K562 (cell line): ENCODE results near the gene CCDC201. TPM values are rescaled to one million over a fixed set of nuclear protein-coding genes. Genes with fewer than 3 reads are reported as not detected.

Experiments used
- ATAC-seq: fragments of 200-7000 bp; cut with Tn5 transposase; 3 replicates; pipeline ENCODE4 v1.9.1; 2020; ENCODE audit warnings: moderate library complexity
- BruUV-seq: library from RNA; stranded (reverse); fragments of 400-500 nt; replicated peaks from 2 replicates; lab custom pipeline; 2021; lab: Mats Ljungman, UMichigan
- CTCF ChIA-PET: fragments of 300-600 bp; formaldehyde crosslinking; extraction: SDS; loops from one replicate; lab custom pipeline; 2021; ENCODE audit warnings: low intra/inter-chr PET ratio; lab: Yijun Ruan, JAX
- POLR2A ChIA-PET: fragments of 300-600, 350-650 bp; sonication (Branson Sonifier 250); formaldehyde crosslinking; extraction: SDS; loops from one replicate; lab custom pipeline; 2021; ENCODE audit warnings: antibody characterized with exemption, inconsistent platforms; lab: Yijun Ruan, JAX
- DNase-seq, 4 experiments: peaks; one replicate each; pipeline versions ENCODE4 v3.0.0 to v3.0.0-alpha.2; 2011 to 2018; ENCODE audit warnings: low spot score in 3 of 4, mixed read lengths in 3 of 4; ENCODE audit errors: extremely low read depth in 1 of 4
- FAIRE-seq: peaks from 2 replicates; lab custom pipeline; 2011; peaks lifted over from hg19 to GRCh38; lab: Jason Lieb, UNC
- H2AFZ ChIP-seq: 2 replicates; pipeline ENCODE4 v1.6.0; 2011; ENCODE audit warnings: low read depth, low read length, control low read depth, inconsistent platforms
- H3K27ac ChIP-seq: fragments of 200-600 bp; 3 replicates; pipeline ENCODE4 v1.8.0; 2011; ENCODE audit warnings: low read depth, mild to moderate bottlenecking, control low read depth, inconsistent platforms, low read length, moderate library complexity, mixed read lengths; ENCODE audit errors: extremely low read depth
- H3K27me3 ChIP-seq, 2 experiments: fragments of 300-600 bp in 1 of 2; 2 replicates in 1 of 2; 3 replicates in 1 of 2; pipeline versions ENCODE4 v1.6.0 to v1.8.0; 2011; ENCODE audit warnings: inconsistent platforms in 2 of 2, low read length in 2 of 2, mild to moderate bottlenecking in 1 of 2, mixed read lengths in 1 of 2, moderate library complexity in 1 of 2; ENCODE audit not compliant: control insufficient read depth in 2 of 2, insufficient read depth in 2 of 2
- H3K36me3 ChIP-seq: fragments of 300-600 bp; 3 replicates; pipeline ENCODE4 v1.8.0; 2011; ENCODE audit warnings: mild to moderate bottlenecking, low read length, inconsistent platforms; ENCODE audit not compliant: control insufficient read depth, insufficient read depth
- H3K4me1 ChIP-seq, 2 experiments: fragments of 200-600 bp in 1 of 2; replicated peaks in 1 of 2; 2 replicates in 1 of 2; 3 replicates in 1 of 2; pipeline versions ENCODE4 v1.5.1 to v1.8.0; 2011; ENCODE audit warnings: inconsistent platforms in 2 of 2, low read length in 2 of 2, mild to moderate bottlenecking in 1 of 2, mixed read lengths in 1 of 2, moderate library complexity in 1 of 2; ENCODE audit not compliant: control insufficient read depth in 2 of 2, insufficient read depth in 2 of 2
- H3K4me2 ChIP-seq: 2 replicates; pipeline ENCODE4 v1.6.1; 2011; ENCODE audit warnings: low read length, control low read depth, inconsistent platforms, mixed read lengths; ENCODE audit not compliant: insufficient read depth
- H3K4me3 ChIP-seq: fragments of 200-600 bp; sonication (generic), shearing (Covaris generic); 2 replicates; pipeline ENCODE4 v1.5.1; 2016; ENCODE audit warnings: control low read depth, inconsistent platforms
- H3K79me2 ChIP-seq: fragments of 200-600 bp; 3 replicates; pipeline ENCODE4 v1.8.0; 2011; ENCODE audit warnings: low read length, inconsistent platforms; ENCODE audit not compliant: control insufficient read depth, insufficient read depth
- H3K9ac ChIP-seq, 2 experiments: 2 replicates each; pipeline versions ENCODE4 v1.6.0 to v1.6.1; 2011; ENCODE audit warnings: low read depth in 2 of 2, low read length in 2 of 2, control low read depth in 1 of 2, inconsistent platforms in 1 of 2, mild to moderate bottlenecking in 1 of 2, mixed read lengths in 1 of 2; ENCODE audit not compliant: insufficient read depth in 1 of 2
- H3K9me1 ChIP-seq: one replicate; pipeline ENCODE4 v1.6.0; 2011; ENCODE audit warnings: inconsistent platforms, mild to moderate bottlenecking, low read length, moderate library complexity; ENCODE audit not compliant: control insufficient read depth, insufficient read depth
- H3K9me3 ChIP-seq: replicated peaks from 2 replicates; pipeline ENCODE4 v1.5.1; 2011; ENCODE audit warnings: low read depth, low read length, inconsistent platforms; ENCODE audit not compliant: control insufficient read depth, insufficient read depth
- H4K20me1 ChIP-seq: replicated peaks from 2 replicates; pipeline ENCODE4 v1.6.1; 2011; ENCODE audit warnings: low read length, inconsistent platforms, mixed read lengths; ENCODE audit not compliant: control insufficient read depth, insufficient read depth
- CBFA2T3 ChIP-seq: fragments of 450-650 bp; IDR thresholded peaks from 2 replicates; pipeline ENCODE4 v1.6.1; 2017
- DIDO1 ChIP-seq: fragments of 450-650 bp; IDR thresholded peaks from 2 replicates; pipeline ENCODE4 v1.6.1; 2016; ENCODE audit warnings: low read depth, missing biosample characterization, missing genetic modification characterization
- KHSRP ChIP-seq: fragments of 450-650 bp; IDR thresholded peaks from 2 replicates; pipeline ENCODE4 v1.6.1; 2017
- MAZ ChIP-seq, 2 experiments: fragments of 450-650 bp in 1 of 2; sonication (generic) in 1 of 2; formaldehyde crosslinking; IDR thresholded peaks in 1 of 2; conservative IDR thresholded peaks in 1 of 2; 2 replicates each; pipeline versions ENCODE4 v1.4.0 to v1.5.0; 2020; ENCODE audit warnings: mild to moderate bottlenecking in 1 of 2, missing genetic modification reagents in 1 of 2
- SRSF9 ChIP-seq: fragments of 200-400 bp; formaldehyde crosslinking; IDR thresholded peaks from 2 replicates; pipeline ENCODE4 v1.6.1; 2017; ENCODE audit warnings: low read depth, low read length, borderline replicate concordance
- ZNF445 ChIP-seq: fragments of 250-450 bp; sonication (Bioruptor Pico); IDR thresholded peaks from 2 replicates; pipeline ENCODE4 v1.4.0; 2020; ENCODE audit warnings: low read depth, mild to moderate bottlenecking, moderate library complexity
- WGBS: fragments of 100-300 bp; shearing (Covaris generic); methylation state at CpG from one replicate; pipeline ENCODE4 v1.1.6; 2016; ENCODE audit warnings: low coverage, mixed read lengths; ENCODE audit not compliant: insufficient coverage; ENCODE audit errors: missing lambda C conversion rate; 5-methylcytosine and 5-hydroxymethylcytosine counted together
- in situ Hi-C: fragments of 300-500 bp; cut with MboI; formaldehyde crosslinking; loops from 4 replicates; pipeline ENCODE4 v1.15.0; 2018; ENCODE audit warnings: inconsistent platforms, mixed read lengths
- intact Hi-C: fragments of 100-400 bp; cut with micrococcal nuclease; formaldehyde crosslinking; loops from 2 replicates; pipeline ENCODE4 v1.14.2; 2022
- polyA plus RNA-seq, 8 experiments: library from polyadenylated mRNA; depleted of rRNA in 4 of 8; stranded (reverse) in 5 of 8; unstranded in 3 of 8; fragments of >200 nt; fragmentation: Nextera tagmentation in 2 of 8; fragmentation: Illumina TruSeq in 1 of 8; extraction: Ambion mirVana in 2 of 8; extraction: Trizol in 1 of 8; gene quantifications; 2 replicates each; pipeline versions ENCODE4 v1.2.1 to v1.2.3, GENCODE V29; 2011 to 2014; ENCODE audit warnings: inconsistent platforms in 1 of 8, missing spikeins in 1 of 8
- total RNA-seq, 7 experiments: library from RNA; depleted of rRNA in 6 of 7; stranded (reverse); fragments of >200 nt in 6 of 7; fragmentation: Illumina TruSeq in 2 of 7; extraction: Trizol in 2 of 7; gene quantifications; 2 replicates each; pipeline versions ENCODE4 v1.2.1 to v1.2.3, GENCODE V29; 2011 to 2021; ENCODE audit warnings: low replicate concordance in 1 of 7
- TF ChIP-seq, protein P1 (sequence below): fragments of 450-650 bp; conservative IDR thresholded peaks from 2 replicates; pipeline ENCODE4 v1.6.1; 2016; ENCODE audit warnings: missing genetic modification characterization, low read depth, mild to moderate bottlenecking, control low read depth, missing compliant biosample characterization
- TF ChIP-seq, protein P2 (sequence below): fragments of 150-350 bp; conservative IDR thresholded peaks from 2 replicates; pipeline ENCODE4 v1.6.1; 2014; ENCODE audit warnings: low read length

Gene CCDC201
- total and polyA plus RNA-seq, 9 of the 15 experiments (the other 6 are each of a cell fraction or from before 2014, with no cell fraction given): not detected

- FAIRE-seq (no peak), ATAC-seq (no peak), DNase-seq (no peak)
- BruUV-seq: no TSS peak
- Histone ChIP-seq H2AFZ (no peak overlapping the region), H3K27me3 (peaks cover 7 to 38% of the 10 kb centered on the region in 2 experiments; a peak in 4 of 5 replicates), H3K9ac (no peak overlapping the region), H3K4me2 (no peak overlapping the region), H4K20me1 (no peaks in the 10 kb centered on the region), H3K27ac (no peak overlapping the region), H3K9me3 (no peaks in the 10 kb centered on the region), H3K79me2 (no peaks in the 10 kb centered on the region), H3K4me3 (no peak overlapping the region), H3K9me1 (no peaks in the 10 kb centered on the region), H3K4me1 (peaks cover 0 to 6% of the 10 kb centered on the region in 2 experiments; a peak in 2 of 5 replicates), H3K36me3 (no peaks in the 10 kb centered on the region)
- WGBS: 2% methylated on average over 5 of the region's 5 CpGs
- intact Hi-C loops (no loop called here), in situ Hi-C loops (no loop called here)
- CTCF ChIA-PET: no interaction called here
- POLR2A ChIA-PET: interaction anchor here (0.6 kb wide), 1 partner anchor 26 kb away, joined by 3 read pairs; no protein-coding TSS in a partner anchor
- TF ChIP-seq, protein P1, sequence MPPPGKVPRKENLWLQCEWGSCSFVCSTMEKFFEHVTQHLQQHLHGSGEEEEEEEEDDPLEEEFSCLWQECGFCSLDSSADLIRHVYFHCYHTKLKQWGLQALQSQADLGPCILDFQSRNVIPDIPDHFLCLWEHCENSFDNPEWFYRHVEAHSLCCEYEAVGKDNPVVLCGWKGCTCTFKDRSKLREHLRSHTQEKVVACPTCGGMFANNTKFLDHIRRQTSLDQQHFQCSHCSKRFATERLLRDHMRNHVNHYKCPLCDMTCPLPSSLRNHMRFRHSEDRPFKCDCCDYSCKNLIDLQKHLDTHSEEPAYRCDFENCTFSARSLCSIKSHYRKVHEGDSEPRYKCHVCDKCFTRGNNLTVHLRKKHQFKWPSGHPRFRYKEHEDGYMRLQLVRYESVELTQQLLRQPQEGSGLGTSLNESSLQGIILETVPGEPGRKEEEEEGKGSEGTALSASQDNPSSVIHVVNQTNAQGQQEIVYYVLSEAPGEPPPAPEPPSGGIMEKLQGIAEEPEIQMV (tag): no peak
- TF ChIP-seq, protein P2, sequence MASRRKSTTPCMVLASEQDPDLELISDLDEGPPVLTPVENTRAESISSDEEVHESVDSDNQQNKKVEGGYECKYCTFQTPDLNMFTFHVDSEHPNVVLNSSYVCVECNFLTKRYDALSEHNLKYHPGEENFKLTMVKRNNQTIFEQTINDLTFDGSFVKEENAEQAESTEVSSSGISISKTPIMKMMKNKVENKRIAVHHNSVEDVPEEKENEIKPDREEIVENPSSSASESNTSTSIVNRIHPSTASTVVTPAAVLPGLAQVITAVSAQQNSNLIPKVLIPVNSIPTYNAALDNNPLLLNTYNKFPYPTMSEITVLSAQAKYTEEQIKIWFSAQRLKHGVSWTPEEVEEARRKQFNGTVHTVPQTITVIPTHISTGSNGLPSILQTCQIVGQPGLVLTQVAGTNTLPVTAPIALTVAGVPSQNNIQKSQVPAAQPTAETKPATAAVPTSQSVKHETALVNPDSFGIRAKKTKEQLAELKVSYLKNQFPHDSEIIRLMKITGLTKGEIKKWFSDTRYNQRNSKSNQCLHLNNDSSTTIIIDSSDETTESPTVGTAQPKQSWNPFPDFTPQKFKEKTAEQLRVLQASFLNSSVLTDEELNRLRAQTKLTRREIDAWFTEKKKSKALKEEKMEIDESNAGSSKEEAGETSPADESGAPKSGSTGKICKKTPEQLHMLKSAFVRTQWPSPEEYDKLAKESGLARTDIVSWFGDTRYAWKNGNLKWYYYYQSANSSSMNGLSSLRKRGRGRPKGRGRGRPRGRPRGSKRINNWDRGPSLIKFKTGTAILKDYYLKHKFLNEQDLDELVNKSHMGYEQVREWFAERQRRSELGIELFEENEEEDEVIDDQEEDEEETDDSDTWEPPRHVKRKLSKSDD: no peak
- TF ChIP-seq SRSF9 (no peak), DIDO1 (no peak), CBFA2T3 (no peak), KHSRP (no peak), MAZ (CRISPR knock-in tag; conservative IDR thresholded peaks at IDR 0.05 in 1 of 2, IDR thresholded peaks at IDR 0.05 in 1 of 2) (no peak), ZNF445 (CRISPR knock-in tag) (no peak)
Observed at GRCh38 chr7:45886931-45887667, 14.2 kb upstream of the CCDC201 start.
